ENCODE measurements around the gene NUP210.

DNA sequence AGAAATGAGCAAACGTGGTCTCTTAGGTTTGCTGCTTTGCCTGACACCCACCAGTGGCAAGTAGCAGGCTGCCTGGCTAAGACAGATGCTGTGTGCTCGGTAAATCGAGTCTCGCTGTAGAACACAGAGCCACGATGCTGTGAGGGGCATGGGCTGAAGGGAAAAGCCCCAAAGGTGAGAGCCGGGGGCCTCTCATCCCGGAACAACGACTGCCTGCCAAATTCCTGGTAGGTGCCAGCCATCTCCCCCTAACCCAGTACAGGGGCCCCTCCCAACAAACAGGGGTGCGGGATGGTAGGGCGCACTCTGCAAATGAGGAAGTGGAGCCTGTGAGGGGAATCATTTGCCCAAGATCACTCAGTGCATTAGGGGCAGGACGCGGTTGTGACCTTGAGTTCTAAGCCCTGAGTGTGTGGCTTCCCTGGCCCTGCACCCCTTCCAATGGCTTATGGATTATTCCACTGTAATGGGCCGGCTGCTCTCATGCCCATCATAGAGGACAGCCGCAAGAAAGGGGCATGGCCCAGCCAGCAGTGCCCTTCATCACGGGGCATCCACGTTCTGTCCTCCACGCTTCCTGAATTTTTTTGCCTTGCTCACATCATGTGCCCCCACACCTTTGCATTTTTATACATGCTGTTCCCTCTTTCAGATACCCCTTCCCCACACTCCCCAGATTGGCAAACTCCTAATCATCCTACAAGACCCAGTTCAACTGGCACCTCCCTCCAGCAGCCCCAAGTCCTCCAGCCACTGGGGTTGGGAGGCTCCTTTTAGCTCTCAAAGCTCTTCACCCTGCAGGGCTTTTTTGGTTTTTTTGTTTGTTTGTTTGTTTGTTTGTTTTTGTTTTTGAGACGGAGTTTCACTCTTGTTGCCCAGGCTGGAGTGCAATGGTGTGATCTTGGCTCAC lies 125.4 kb downstream of the NUP210 start:
- TF ChIP-seq, protein P1, sequence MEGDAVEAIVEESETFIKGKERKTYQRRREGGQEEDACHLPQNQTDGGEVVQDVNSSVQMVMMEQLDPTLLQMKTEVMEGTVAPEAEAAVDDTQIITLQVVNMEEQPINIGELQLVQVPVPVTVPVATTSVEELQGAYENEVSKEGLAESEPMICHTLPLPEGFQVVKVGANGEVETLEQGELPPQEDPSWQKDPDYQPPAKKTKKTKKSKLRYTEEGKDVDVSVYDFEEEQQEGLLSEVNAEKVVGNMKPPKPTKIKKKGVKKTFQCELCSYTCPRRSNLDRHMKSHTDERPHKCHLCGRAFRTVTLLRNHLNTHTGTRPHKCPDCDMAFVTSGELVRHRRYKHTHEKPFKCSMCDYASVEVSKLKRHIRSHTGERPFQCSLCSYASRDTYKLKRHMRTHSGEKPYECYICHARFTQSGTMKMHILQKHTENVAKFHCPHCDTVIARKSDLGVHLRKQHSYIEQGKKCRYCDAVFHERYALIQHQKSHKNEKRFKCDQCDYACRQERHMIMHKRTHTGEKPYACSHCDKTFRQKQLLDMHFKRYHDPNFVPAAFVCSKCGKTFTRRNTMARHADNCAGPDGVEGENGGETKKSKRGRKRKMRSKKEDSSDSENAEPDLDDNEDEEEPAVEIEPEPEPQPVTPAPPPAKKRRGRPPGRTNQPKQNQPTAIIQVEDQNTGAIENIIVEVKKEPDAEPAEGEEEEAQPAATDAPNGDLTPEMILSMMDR (conservative IDR thresholded peaks at IDR 0.05; ENCODE audit: low read length) = no peak
- TF ChIP-seq EZH2phosphoT487 (IDR thresholded peaks at IDR 0.05; ENCODE audit: borderline replicate concordance) = no peak
